GM18505 (cell line): ENCODE data around the gene ASXL3.

Source experiments
- ATAC-seq: cut with Tn5 transposase; IDR thresholded peaks from one replicate; pipeline ENCODE4 v1.9.1; 2021; ENCODE audit not compliant: unreplicated experiment
- POLR2A ChIP-seq: IDR thresholded peaks from 4 replicates; pipeline ENCODE4 v1.6.1; 2011; ENCODE audit warnings: borderline replicate concordance; ENCODE audit not compliant: insufficient read depth, insufficient read length; ENCODE audit errors: extremely low read depth

ASXL3 gene

DNA sequence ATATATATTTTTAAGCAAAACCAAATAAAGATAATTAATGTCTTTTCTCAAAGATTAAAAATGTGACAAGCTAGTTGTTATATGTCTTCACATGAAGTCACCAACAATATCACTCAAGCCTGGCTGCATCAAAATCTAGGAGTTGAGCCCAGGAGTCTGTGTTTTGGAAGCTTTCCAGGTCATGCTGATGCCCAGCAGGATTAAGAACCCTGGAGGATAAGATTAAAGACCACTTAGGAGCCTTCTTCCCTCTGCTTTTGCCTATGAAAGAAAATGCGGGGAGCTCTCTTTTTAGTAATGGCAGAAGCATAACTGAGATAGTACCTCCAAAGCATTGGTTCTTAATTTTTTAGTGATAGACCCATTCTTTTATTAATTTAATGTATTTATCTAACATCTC lies 157.4 kb downstream of the ASXL3 start:
- no peak for ATAC-seq
- TF ChIP-seq POLR2A, result no peak

DNA sequence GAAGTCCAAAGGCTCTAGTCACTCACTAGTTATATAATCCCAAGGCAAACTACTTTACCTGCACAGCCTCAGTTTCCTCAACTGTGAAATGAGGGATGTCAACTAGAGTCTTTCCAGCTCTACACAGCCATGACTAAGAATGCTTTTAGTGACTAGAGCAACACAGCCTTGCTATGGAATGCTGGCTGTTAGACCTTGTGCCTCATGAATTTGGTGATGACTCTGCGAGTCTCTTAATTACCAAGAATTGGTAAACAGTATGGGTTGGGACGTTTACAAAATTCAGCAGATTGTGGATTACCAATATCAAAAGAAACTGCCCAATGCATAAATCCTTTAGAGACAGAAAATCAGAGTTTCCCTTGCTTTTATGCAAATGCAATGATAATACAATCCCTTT lies 163.7 kb downstream of the ASXL3 start:
- ATAC-seq, result no peak
- TF ChIP-seq POLR2A, result no peak

DNA sequence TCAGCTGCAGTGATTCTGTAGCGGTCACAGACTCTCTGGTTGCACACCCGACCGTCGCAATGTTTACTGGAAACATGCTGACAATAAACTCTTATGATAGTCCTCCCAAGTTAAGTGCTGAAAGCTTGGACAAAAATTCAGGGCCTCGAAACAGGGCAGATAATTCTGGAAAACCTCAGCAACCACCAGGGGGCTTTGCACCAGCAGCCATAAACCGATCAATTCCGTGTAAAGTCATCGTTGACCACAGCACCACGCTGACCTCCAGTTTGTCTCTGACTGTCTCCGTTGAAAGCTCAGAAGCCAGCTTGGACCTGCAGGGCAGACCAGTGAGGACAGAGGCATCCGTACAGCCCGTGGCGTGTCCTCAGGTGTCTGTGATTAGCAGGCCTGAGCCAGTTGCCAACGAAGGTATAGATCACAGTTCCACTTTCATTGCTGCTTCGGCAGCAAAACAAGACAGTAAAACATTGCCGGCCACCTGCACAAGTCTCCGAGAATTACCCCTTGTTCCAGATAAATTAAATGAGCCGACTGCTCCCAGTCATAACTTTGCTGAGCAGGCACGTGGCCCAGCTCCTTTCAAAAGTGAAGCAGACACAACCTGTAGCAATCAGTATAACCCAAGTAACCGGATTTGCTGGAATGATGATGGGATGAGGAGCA lies 166.1 kb downstream of the ASXL3 start:
- no peak for ATAC-seq
- no peak for TF ChIP-seq POLR2A

DNA sequence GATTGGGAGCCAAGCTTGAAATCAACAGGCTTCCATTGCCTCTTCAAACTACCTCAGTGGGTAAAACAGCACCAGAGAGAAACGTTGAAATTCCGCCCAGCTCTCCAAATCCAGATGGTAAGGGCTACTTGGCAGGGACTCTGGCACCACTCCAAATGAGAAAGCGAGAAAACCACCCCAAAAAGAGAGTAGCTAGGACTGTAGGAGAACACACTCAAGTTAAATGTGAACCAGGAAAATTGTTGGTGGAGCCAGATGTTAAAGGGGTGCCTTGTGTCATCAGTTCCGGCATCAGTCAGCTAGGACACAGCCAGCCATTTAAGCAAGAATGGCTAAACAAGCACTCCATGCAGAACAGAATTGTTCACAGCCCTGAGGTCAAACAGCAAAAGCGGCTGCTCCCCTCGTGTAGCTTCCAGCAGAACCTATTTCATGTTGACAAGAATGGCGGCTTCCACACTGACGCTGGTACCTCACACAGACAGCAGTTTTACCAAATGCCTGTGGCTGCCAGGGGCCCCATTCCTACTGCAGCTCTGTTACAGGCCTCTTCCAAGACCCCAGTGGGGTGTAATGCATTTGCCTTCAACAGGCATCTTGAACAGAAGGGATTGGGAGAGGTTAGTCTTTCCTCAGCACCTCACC lies 167.3 kb downstream of the ASXL3 start:
- TF ChIP-seq POLR2A, result no peak
- ATAC-seq, result no peak

DNA sequence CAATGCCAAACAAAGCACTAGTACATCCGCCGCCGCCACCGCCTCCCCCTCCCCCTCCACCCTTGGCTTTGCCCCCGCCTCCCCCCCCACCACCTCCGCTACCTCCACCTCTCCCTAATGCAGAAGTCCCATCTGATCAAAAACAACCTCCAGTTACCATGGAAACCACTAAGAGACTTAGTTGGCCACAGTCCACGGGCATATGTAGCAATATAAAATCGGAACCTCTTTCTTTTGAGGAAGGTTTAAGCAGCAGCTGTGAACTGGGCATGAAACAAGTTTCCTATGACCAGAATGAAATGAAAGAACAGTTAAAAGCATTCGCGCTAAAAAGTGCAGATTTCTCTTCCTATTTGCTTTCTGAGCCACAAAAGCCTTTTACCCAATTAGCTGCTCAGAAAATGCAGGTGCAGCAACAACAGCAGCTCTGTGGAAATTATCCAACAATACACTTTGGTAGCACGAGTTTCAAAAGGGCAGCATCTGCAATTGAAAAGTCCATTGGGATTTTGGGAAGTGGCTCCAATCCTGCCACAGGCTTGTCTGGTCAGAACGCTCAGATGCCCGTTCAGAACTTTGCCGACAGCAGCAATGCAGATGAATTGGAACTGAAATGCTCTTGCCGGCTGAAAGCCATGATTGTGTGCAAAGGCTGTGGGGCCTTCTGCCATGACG lies 168.0 kb downstream of the ASXL3 start:
- no peak for ATAC-seq
- TF ChIP-seq POLR2A, result no peak

DNA sequence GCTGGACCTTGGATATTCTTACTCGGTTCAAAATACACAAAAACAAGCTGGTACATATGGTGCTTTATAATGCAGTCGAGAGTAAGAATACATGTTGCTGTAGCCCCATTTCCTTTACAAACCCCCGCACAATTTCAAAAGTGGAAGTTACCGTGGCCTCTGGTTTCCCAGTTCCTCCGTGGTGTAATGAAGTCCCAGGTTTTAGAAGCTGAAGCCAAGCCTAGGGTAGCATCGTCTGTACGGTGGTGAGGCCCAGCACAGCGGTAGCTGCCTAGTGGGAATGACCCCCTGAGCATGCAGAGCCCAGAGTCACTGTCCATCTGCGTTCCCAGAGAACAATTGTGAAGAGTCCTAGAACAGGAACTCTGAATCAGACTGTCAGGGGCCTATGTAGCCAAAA lies 171.8 kb downstream of the ASXL3 start:
- TF ChIP-seq POLR2A, result no peak
- no peak for ATAC-seq

DNA sequence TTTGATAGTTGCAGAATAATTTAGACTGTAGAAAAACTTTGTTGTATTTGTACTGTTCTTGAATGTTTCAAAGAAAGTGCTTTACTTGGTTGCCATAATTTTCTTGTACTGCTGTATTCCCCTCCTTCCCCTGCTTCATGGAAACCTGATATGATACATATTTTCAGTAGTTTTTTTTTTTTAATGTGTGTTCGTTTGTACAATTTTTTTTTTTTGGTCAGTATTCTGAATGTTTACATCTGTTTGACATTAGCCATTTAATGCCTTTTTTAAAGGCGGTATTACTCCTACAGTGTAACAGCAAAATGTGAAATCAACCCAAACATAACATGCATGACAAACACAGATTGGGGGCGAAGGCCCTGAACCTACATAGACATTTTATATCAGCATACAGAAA lies 172.3 kb downstream of the ASXL3 start:
- no peak for TF ChIP-seq POLR2A
- no peak for ATAC-seq

DNA sequence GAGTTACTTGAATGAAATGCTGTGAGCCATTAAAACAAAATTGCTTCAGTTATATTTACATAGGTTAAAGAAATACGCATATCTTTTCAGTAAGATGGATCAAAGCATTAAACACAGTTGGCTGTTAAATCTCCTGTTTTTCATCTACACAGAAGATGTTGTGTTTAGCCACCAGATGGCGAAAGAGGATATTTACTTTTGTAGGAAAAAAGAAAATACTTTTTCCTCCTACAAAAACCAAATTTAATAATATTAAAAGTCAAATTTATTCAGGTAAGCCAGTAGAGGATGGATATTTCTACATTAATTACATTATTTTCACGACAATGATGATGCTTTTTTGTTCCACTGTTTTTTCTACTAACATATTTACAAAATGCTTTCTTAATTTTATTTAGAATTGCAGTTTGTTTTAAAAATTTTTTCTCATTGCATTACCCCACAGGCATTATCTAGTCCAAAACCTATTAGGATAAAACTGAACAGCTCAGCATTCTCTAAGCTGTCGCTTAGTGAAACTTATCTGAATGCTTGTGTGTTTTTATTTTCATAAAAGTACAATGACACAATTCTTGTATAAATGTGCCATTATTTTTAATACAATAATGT lies 173.7 kb downstream of the ASXL3 start:
- TF ChIP-seq POLR2A, result no peak
- no peak for ATAC-seq

DNA sequence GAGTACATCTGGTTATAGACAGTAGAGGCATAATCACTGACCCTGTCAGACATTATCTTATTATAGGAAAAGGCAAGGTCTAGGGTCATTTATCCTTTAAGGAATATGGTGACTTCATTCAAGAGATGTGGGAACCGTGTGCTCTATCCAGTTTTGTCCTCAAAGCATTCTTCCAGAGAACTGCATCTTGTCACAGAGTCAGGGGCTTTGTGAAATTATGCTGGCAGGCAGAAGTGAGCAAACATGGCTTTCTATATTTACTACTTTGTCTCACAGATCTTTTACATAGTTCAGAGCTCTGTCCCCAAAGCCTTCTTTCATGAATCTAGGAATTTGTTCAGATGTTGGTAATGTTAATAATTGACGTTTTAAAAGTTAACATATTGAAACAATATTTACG lies 177.4 kb downstream of the ASXL3 start:
- TF ChIP-seq POLR2A, result no peak
- ATAC-seq, result no peak

DNA sequence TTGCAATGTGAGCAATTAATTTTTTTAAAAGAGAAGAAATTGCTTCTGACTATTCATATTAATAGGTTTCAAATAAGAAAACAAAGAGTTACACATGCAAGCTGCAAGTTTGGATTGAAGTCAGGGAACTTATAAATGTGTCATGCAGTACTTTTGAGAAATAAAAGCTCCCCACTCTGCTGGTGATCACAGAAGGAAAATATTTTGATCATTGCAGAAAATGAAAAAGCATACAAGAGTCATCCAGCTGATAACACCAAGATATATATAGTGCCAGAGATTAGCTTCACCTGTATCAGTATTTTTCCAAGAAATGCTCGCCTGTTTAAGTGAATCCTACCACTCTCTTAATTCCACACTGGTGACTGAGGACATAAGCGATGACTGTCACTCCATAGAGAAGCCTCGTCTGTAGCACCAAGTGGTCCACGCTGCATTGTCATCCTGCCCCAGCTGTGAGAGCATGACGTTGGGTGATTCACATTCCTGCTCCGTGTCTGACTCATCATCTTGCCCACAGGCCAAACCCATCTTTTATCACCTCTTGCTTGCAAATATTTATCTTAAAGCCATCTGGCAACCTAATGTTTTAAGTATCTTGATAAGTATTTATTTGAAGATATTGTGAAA lies 178.0 kb downstream of the ASXL3 start:
- no peak for ATAC-seq
- no peak for TF ChIP-seq POLR2A

DNA sequence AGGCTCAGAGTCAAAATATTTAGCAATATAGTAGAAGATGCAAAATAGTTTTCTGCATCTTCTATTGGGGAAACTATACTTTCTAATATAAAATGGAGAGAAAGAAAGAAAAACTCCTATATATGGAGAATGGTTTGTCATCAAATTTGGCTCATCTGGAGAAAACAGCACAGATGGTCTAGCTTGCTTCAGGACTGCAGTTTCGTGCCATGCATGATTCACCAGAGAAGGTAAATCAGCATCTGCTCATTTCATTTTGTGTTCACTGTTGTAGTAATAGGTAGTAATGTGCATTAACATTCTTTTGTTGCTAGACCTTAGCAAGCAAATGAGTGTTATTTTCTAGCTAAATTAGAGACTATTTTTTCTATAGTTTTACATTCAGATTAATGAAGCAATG lies 179.0 kb downstream of the ASXL3 start:
- ATAC-seq, result no peak

DNA sequence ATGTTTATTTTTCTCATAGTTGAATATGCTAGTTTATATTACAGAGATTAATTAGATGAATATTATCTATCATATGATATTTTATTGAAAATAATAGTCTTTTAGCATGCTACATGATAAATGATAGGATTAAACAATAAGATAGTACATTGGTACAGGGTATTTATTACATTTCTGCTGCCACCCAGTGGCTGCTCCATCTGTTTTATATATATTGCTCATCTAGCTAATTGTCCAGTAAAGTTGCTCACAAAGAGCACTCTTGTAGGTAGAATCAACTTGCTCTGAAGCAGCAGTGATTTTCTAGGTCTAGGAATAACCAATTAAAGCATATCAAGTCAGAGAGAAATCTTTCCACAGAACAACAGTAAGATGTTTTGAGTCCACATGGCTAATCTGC lies 183.3 kb downstream of the ASXL3 start:
- no peak for TF ChIP-seq POLR2A
- no peak for ATAC-seq

More for the DNA sequence above, 179.0 kb downstream of the ASXL3 start:
- TF ChIP-seq POLR2A, result no peak

DNA sequence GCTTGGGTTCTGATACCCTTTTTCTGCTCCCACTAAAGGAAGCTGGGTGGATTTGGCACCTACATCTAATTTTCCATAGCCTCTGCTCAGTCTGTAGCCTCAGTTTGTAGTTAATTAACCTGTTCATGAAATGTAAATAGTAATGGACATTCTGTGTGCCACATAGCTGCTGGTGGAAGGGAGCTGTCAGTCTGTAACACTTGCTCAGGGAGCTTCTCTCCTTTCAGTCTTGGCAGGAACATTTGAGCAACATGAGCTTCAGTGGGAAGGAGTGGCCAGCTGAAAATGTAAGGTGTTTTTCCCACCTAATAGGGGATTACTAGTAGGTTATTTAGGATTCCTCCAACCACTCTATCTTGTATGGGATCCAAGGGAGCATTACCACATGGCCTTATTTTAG lies 203.4 kb downstream of the ASXL3 start:
- no peak for TF ChIP-seq POLR2A
- ATAC-seq, result no peak
